Measurements from ENCODE around the gene TRIM24. TPM values are rescaled to one million over a fixed set of nuclear protein-coding genes. Genes with fewer than 3 reads are reported as not detected.

The TRIM24 gene
- total and polyA plus RNA-seq, 2 experiments from 2014 or later = 3.4 to 7.5 TPM

GRCh38 chr7:138519061-138519798 lies 59.2 kb downstream of the TRIM24 start:
- Histone ChIP-seq H4K20me1 (ENCODE audit: insufficient read depth) (no peaks in the 10 kb centered on the region), H3K36me3 (ENCODE audit: low read depth) (no peaks in the 10 kb centered on the region; the same call in 1 of the 2 replicates), H3K9me3 (ENCODE audit: low read depth) (no peaks in the 10 kb centered on the region), H3K4me1 (ENCODE audit: insufficient read depth) (no peaks in the 10 kb centered on the region), H3K27me3 (replicated peaks; ENCODE audit: insufficient read depth) (no peaks in the 10 kb centered on the region), H3K4me2 (ENCODE audit: unreplicated experiment) (no peak overlapping the region), H3K9ac (no peak overlapping the region), H3K9me2 (ENCODE audit: insufficient read depth) (no peaks in the 10 kb centered on the region), H3K27ac (no peak overlapping the region), H2AFZ (no peak overlapping the region), H3F3A (ENCODE audit: insufficient read depth) (no peaks in the 10 kb centered on the region), H3K4me3 (no peak overlapping the region), H3K79me2 (ENCODE audit: insufficient read depth) (no peaks in the 10 kb centered on the region)
- in situ Hi-C loops (cut with MboI) = no loop called here
- no peak for TF ChIP-seq EZH2phosphoT487 (IDR thresholded peaks at IDR 0.05; ENCODE audit: insufficient read depth, low read depth)
- no peak for TF ChIP-seq EZH2 (IDR thresholded peaks at IDR 0.05; ENCODE audit: insufficient read depth, poor library complexity, severe bottlenecking)
- no peak for DNase-seq
- 97 to 99% methylated on average over 4 of the region's 4 CpGs for WGBS, 2 experiments (ENCODE audit: low coverage in 1 of 2, low lambda C conversion rate in 2 of 2, missing lambda C conversion rate in 2 of 2)

GRCh38 chr7:138520742-138521141 lies 60.7 kb downstream of the TRIM24 start:
- H3K9ac ChIP-seq = no peak overlapping the region

DNA sequence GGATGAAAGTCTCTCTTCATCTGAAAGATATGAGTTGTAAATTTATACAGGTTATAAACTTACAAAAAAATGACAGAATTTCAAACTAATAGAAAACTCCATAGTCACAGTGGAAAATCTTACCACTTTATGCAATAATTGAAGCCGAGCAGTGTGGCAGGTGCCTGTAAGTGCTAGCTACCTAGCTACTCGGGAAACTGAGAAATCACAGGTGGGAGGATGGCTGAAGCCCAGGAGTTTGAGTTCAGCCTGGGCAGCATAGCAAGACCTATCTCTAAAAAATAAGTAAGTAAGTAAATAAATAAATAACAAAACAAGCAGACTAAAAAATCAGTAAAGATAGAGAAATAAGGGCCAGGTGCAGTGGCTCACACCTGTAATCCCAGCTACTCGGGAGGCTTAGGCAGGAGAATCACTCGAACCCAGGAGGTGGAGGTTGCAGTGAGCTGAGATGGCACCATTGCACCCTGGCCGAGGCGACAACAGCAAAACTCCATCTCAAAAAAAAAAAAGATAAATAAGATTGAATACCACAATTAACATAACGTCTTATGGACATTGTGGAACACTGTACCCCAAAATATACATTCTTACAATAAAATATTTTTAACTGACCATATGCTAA lies 61.9 kb downstream of the TRIM24 start:
- WGBS, 2 experiments (ENCODE audit: low coverage in 1 of 2, low lambda C conversion rate in 2 of 2, missing lambda C conversion rate in 2 of 2) = 96 to 98% methylated on average over 6 to 7 of the region's 7 CpGs
- Histone ChIP-seq H2AFZ (no peak overlapping the region), H3K9ac (no peak overlapping the region), H3K4me2 (ENCODE audit: unreplicated experiment) (no peak overlapping the region), H3K27ac (no peak overlapping the region), H3K79me2 (ENCODE audit: insufficient read depth) (no peaks in the 10 kb centered on the region), H3K9me2 (ENCODE audit: insufficient read depth) (no peaks in the 10 kb centered on the region), H3K9me3 (ENCODE audit: low read depth) (no peaks in the 10 kb centered on the region), H3F3A (ENCODE audit: insufficient read depth) (no peaks in the 10 kb centered on the region), H4K20me1 (ENCODE audit: insufficient read depth) (no peaks in the 10 kb centered on the region), H3K36me3 (ENCODE audit: low read depth) (no peaks in the 10 kb centered on the region; the same call in 1 of the 2 replicates), H3K4me3 (no peak overlapping the region), H3K4me1 (ENCODE audit: insufficient read depth) (no peaks in the 10 kb centered on the region), H3K27me3 (replicated peaks; ENCODE audit: insufficient read depth) (no peaks in the 10 kb centered on the region)
- no peak for DNase-seq
- TF ChIP-seq EZH2phosphoT487 (IDR thresholded peaks at IDR 0.05; ENCODE audit: insufficient read depth, low read depth) (no peak), EZH2 (IDR thresholded peaks at IDR 0.05; ENCODE audit: insufficient read depth, poor library complexity, severe bottlenecking) (no peak)
- in situ Hi-C loops (cut with MboI) = no loop called here

More at GRCh38 chr7:138520742-138521141, 60.7 kb downstream of the TRIM24 start:
- Histone ChIP-seq H3K27ac (no peak overlapping the region), H3K36me3 (ENCODE audit: low read depth) (no peaks in the 10 kb centered on the region; the same call in 1 of the 2 replicates), H3K9me3 (ENCODE audit: low read depth) (no peaks in the 10 kb centered on the region), H4K20me1 (ENCODE audit: insufficient read depth) (no peaks in the 10 kb centered on the region), H3K27me3 (replicated peaks; ENCODE audit: insufficient read depth) (no peaks in the 10 kb centered on the region), H3K79me2 (ENCODE audit: insufficient read depth) (no peaks in the 10 kb centered on the region), H3K9me2 (ENCODE audit: insufficient read depth) (no peaks in the 10 kb centered on the region), H3K4me1 (ENCODE audit: insufficient read depth) (no peaks in the 10 kb centered on the region), H3K4me2 (ENCODE audit: unreplicated experiment) (no peak overlapping the region), H3F3A (ENCODE audit: insufficient read depth) (no peaks in the 10 kb centered on the region), H2AFZ (no peak overlapping the region), H3K4me3 (no peak overlapping the region)
- DNase-seq = no peak
- TF ChIP-seq EZH2phosphoT487 (IDR thresholded peaks at IDR 0.05; ENCODE audit: insufficient read depth, low read depth) = no peak
- TF ChIP-seq EZH2 (IDR thresholded peaks at IDR 0.05; ENCODE audit: insufficient read depth, poor library complexity, severe bottlenecking) = no peak
- in situ Hi-C loops (cut with MboI) = no loop called here
- 97 to 99% methylated on average over 4 of the region's 4 CpGs for WGBS, 2 experiments (ENCODE audit: low coverage in 1 of 2, low lambda C conversion rate in 2 of 2, missing lambda C conversion rate in 2 of 2)

DNA sequence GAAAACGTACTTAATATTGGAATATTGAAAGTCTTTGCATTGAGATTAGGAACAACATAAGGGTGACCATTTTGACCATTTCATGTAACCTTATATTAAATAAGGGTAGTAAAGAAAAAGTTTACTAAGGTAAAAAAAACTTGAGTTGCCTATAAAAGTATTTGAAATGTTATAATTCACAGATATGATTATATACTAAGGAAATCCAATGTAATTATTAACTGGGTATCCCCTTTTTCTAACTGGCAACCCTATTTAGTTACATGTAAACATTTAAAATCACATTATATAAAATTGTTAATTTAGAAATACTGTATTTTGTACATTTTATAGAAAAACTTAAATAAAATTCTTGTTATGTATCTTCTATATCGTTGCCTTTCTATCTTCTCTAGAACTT lies 64.2 kb downstream of the TRIM24 start:
- Histone ChIP-seq H3K36me3 (ENCODE audit: low read depth) (peaks cover 18% of the 10 kb centered on the region; the same call in 1 of the 2 replicates), H3F3A (ENCODE audit: insufficient read depth) (no peaks in the 10 kb centered on the region), H4K20me1 (ENCODE audit: insufficient read depth) (no peaks in the 10 kb centered on the region), H3K4me2 (ENCODE audit: unreplicated experiment) (no peak overlapping the region), H3K4me3 (no peak overlapping the region), H2AFZ (no peak overlapping the region), H3K79me2 (ENCODE audit: insufficient read depth) (no peaks in the 10 kb centered on the region), H3K9ac (no peak overlapping the region), H3K9me3 (ENCODE audit: low read depth) (no peaks in the 10 kb centered on the region), H3K9me2 (ENCODE audit: insufficient read depth) (no peaks in the 10 kb centered on the region), H3K27me3 (replicated peaks; ENCODE audit: insufficient read depth) (no peaks in the 10 kb centered on the region), H3K27ac (no peak overlapping the region), H3K4me1 (ENCODE audit: insufficient read depth) (no peaks in the 10 kb centered on the region)
- in situ Hi-C loops (cut with MboI) = no loop called here
- no peak for DNase-seq
- 97 to 98% methylated on average over 2 of the region's 2 CpGs for WGBS, 2 experiments (ENCODE audit: low coverage in 1 of 2, low lambda C conversion rate in 2 of 2, missing lambda C conversion rate in 2 of 2)
- TF ChIP-seq EZH2 (IDR thresholded peaks at IDR 0.05; ENCODE audit: insufficient read depth, poor library complexity, severe bottlenecking) = no peak
- no peak for TF ChIP-seq EZH2phosphoT487 (IDR thresholded peaks at IDR 0.05; ENCODE audit: insufficient read depth, low read depth)

Measured in GM23248 (cell line).